ENCODE results near the gene DHRSX. TPM values are rescaled to one million over a fixed set of nuclear protein-coding genes. Genes with fewer than 3 reads are reported as not detected.

Gene DHRSX
- total RNA-seq, 1 donor from 2014 or later = 42.2 TPM

GRCh38 chrX:2504706-2505332 is 4.0 kb upstream of the DHRSX start:
- Mint-ChIP-seq H3K4me1 (ENCODE audit: unreplicated experiment) (peaks cover 2% of the 10 kb centered on the region), H3K4me3 (ENCODE audit: unreplicated experiment) (no peak overlapping the region), H3K36me3 (ENCODE audit: unreplicated experiment) (no peaks in the 10 kb centered on the region), H3K27ac (ENCODE audit: unreplicated experiment) (no peak overlapping the region), H3K27me3 (ENCODE audit: unreplicated experiment) (peaks cover 6% of the 10 kb centered on the region), H3K9me3 (ENCODE audit: unreplicated experiment) (no peaks in the 10 kb centered on the region)
- no peak for DNase-seq (ENCODE audit: extremely low spot score, unreplicated experiment)
- no peak for TF ChIP-seq CTCF (IDR thresholded peaks at IDR 0.05)

GRCh38 chrX:2503591-2504500 is 3.1 kb upstream of the DHRSX start:
- DNase-seq (ENCODE audit: extremely low spot score, unreplicated experiment) = no peak
- Mint-ChIP-seq H3K27ac (ENCODE audit: unreplicated experiment) (no peak overlapping the region), H3K4me1 (ENCODE audit: unreplicated experiment) (peaks cover 11% of the 10 kb centered on the region), H3K27me3 (ENCODE audit: unreplicated experiment) (peaks cover 4% of the 10 kb centered on the region), H3K4me3 (ENCODE audit: unreplicated experiment) (peak overlapping the region; percentile 14), H3K9me3 (ENCODE audit: unreplicated experiment) (no peaks in the 10 kb centered on the region), H3K36me3 (ENCODE audit: unreplicated experiment) (no peaks in the 10 kb centered on the region)
- no peak for TF ChIP-seq CTCF (IDR thresholded peaks at IDR 0.05)

GRCh38 chrX:2502668-2503519 is 2.1 kb upstream of the DHRSX start:
- Mint-ChIP-seq H3K9me3 (ENCODE audit: unreplicated experiment) (no peaks in the 10 kb centered on the region), H3K4me1 (ENCODE audit: unreplicated experiment) (peaks cover 19% of the 10 kb centered on the region), H3K27ac (ENCODE audit: unreplicated experiment) (peak overlapping the region; percentile 41), H3K36me3 (ENCODE audit: unreplicated experiment) (no peaks in the 10 kb centered on the region), H3K4me3 (ENCODE audit: unreplicated experiment) (no peak overlapping the region), H3K27me3 (ENCODE audit: unreplicated experiment) (no peaks in the 10 kb centered on the region)
- DNase-seq (ENCODE audit: extremely low spot score, unreplicated experiment) = no peak
- no peak for TF ChIP-seq CTCF (IDR thresholded peaks at IDR 0.05)

- no peaks in the 10 kb centered on the region for H3K27me3 Mint-ChIP-seq (ENCODE audit: unreplicated experiment)
- peak overlapping the region; percentile 65 for H3K4me3 Mint-ChIP-seq (ENCODE audit: unreplicated experiment)
- peak overlapping the region; percentile 41 for H3K27ac Mint-ChIP-seq (ENCODE audit: unreplicated experiment)
- peaks cover 26% of the 10 kb centered on the region for H3K4me1 Mint-ChIP-seq (ENCODE audit: unreplicated experiment)
- no peak for TF ChIP-seq CTCF (IDR thresholded peaks at IDR 0.05)
- DNase-seq (ENCODE audit: extremely low spot score, unreplicated experiment) = no peak
- H3K9me3 Mint-ChIP-seq (ENCODE audit: unreplicated experiment) = no peaks in the 10 kb centered on the region
- H3K36me3 Mint-ChIP-seq (ENCODE audit: unreplicated experiment) = no peaks in the 10 kb centered on the region
These were observed 1.4 kb upstream of the DHRSX start for GRCh38 chrX:2502120-2502667.

Measured in osteocyte (in vitro differentiated cells).